Superior temporal gyrus (tissue), 1 donor: ENCODE data around the gene ESRRG.

Source experiments
- DNase-seq: peaks from one replicate; pipeline ENCODE4 v3.0.0-alpha.2; 2016; ENCODE audit errors: extremely low spot score

Gene ESRRG

GRCh38 chr1:216502528-216503162 lies 220.6 kb downstream of the ESRRG start:
- DNase-seq: no peak

GRCh38 chr1:216500273-216500967 lies 222.8 kb downstream of the ESRRG start:
- no peak for DNase-seq

GRCh38 chr1:216499581-216500272 lies 223.5 kb downstream of the ESRRG start:
- DNase-seq: no peak

- no peak for DNase-seq
Measured at GRCh38 chr1:216498277-216498676, 225.0 kb downstream of the ESRRG start.

DNA sequence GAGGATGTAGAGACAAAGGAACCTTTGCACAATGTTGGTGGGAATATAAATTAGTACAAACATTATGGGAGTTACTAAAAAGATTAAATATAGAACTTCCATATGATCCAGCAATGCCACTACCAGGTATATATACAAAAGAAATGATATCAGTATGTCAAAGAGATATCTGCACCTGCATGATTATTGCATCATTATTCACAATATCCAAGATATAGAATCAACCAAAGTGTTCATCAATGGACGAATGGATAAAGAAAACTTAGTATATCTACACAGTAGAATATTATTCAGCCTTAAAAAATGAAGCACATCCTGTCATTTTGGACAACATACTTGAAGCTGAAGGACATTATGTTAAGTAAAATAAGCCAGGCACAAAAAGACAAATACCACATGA lies 238.2 kb downstream of the ESRRG start:
- no peak for DNase-seq

- DNase-seq: no peak
Measured at GRCh38 chr1:216483672-216484401, 239.4 kb downstream of the ESRRG start.

GRCh38 chr1:216482620-216483019 lies 240.6 kb downstream of the ESRRG start:
- no peak for DNase-seq

GRCh38 chr1:216478238-216478637 lies 245.0 kb downstream of the ESRRG start:
- no peak for DNase-seq

DNA sequence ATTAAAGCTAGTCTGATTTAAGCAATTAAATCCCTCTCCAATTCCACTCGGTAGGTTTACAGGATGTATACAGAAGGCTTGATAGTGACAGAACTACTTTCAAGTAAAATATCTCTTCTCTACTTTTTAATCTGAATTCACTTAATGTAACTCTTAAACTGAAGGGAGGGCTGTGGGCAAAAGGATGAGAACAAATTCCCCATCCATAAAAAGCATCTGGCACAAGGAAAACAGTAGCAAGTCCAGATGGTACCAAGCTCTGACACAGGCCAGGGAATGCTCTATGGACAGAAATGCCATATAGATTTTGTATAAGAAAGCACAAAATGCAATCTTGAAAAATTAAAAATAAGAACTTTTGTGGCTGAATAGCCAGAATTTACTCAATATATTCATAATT lies 246.9 kb downstream of the ESRRG start:
- no peak for DNase-seq

DNA sequence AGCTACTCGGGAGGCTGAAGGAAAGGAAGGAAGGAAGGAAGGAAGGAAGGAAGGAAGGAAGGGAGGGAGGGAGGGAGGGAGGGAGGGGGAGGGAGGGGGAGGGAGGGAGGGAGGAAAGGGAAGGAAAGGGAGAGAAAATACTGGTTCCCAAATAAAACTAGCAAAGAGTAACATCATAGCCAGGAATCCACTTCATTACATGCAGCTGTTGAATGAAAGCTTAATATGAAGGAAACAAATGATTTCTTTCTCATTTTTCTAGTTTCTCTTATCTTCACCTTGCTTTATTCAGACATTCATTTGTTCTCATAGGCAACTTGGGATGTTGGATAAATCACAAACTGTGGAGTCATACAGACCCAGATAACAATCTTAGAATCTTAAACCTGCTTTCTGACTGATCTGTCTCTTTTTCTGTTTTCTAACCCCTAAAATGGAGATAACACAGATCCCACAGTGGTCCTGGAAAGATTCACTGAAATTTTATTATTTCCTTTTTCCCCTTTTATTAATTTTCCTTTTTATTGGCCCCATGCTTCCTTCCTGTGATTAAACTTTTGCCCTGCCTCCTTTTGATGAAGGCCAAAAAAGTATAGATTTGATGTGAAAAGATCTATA lies 247.5 kb downstream of the ESRRG start:
- DNase-seq: no peak

- no peak for DNase-seq
Measured at GRCh38 chr1:216466162-216466801, 256.9 kb downstream of the ESRRG start.

DNA sequence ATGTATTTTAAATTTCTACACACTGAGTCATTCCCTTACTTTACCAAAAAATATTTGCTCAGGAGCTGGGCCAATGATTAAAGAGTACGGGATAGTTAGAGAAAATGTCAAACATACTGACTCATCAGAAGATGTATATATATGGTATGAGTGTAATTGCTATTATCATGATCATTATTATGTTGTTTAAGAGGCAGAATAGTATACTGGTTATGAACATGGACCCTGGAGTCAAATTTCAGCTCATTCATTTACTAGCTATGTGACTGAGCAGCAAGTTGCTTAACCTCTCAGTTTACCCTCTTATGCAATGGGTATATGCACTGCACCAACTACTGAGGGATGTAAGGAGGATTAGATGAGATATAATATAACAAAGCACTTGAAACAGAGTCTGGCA lies 258.7 kb downstream of the ESRRG start:
- DNase-seq: no peak

- DNase-seq: no peak
Measured at GRCh38 chr1:216462066-216462775, 261.0 kb downstream of the ESRRG start.

DNA sequence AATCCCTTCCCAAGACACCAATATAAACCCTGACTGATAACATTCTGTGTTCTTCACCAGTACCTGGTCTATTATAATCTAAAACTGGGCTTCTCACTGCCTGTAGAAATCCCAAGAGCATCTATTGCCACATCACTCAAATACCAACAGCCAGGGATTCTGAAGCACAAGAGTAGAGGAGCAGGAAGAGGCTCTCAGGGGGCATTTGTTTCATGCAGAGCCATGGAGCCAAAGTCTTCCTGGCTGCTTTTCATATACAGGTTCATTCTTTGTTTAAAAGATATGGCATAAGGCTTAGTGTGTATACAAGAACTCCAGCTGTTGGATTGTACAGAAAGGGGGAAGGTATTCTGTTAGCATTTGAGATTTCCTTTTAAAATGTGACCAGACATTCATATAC lies 261.8 kb downstream of the ESRRG start:
- DNase-seq: no peak

- no peak for DNase-seq
Measured at GRCh38 chr1:216459651-216460207, 263.5 kb downstream of the ESRRG start.

DNA sequence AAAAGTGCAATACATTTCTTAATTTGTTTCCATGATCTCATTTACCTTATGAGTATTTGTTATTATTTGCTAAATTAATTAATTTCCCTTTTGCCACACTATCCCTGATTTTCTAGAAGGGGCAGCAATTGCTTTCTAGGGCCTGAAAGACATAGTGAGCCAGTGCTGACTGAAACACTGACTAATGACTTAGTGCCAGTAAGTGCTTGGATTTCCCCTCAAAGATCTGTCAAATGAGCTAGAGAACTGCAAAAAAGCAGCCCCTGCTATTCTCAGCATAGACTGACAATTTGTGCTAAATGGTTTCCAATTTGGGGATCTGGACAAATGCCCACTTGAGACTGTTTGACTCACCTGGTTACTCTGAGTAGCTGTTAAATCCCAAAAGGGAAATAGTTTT lies 264.4 kb downstream of the ESRRG start:
- DNase-seq: no peak

DNA sequence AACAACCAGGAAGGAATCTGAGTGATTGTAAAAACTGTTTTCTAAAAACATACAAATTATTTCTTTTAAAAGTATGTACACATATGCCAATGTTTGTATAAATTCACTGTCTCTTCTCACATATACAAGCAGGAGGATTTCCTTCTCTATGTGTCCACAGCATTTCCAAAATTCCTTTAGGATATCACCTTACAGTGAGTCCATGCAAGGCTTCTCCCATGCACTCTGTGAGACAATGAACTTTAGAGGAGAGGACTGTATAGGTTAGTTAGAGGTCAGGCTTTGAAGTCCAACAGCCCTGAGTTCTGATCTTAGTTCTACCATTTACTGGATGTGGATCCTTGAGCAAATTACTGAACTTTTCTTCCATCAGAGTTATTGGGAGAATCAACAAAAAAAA lies 265.9 kb downstream of the ESRRG start:
- DNase-seq: no peak

DNA sequence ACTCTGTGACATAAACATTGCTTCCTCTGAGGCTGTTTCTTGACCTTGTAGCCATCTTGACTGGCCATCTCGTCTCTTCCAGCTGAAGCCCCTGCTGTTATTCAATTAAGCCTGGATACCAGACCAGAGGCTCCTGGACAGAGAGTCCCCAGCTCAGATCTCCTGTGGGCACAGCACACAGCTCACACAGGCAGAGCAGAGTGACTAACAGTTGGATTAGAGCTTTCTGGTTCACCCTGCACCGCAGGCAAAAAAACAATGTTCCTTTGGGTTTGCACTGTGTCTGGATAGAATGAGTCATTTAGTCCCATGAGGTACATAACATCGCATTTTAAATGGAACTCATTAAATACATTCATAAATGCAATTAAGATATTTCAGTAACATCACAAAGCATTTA lies 266.5 kb downstream of the ESRRG start:
- no peak for DNase-seq

DNA sequence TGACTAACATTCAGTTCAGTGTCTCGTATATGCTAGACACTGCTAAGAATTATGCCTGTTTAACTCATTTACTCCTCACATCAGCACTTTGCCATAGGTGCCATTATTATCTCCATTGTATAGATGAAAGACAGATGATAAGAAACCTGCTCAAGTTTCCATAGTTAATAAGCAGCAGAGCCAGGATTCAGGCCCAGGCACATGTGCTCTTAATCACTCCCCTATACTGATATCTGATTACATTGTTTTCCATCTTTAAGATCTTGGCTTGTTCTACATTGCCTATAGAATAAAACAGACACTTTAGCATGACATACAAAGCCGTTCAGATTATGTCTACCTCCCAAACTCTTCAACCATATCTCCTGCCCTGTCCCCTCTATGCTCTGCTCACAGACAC lies 269.5 kb downstream of the ESRRG start:
- no peak for DNase-seq
